ENCODE measurements around the gene PXDN. TPM values are rescaled to one million over a fixed set of nuclear protein-coding genes. Genes with fewer than 3 reads are reported as not detected.

Gene PXDN
- total RNA-seq (0.79 TPM), polyA plus RNA-seq (not detected)

- Histone ChIP-seq H3K4me3 (ENCODE audit: low read depth, low read length) (no peak within 1 kb of the TSS), H3K36me3 (ENCODE audit: control insufficient read depth, insufficient read depth, low read length) (no peaks in the 10 kb centered on the region)
- H3K27me3 Mint-ChIP-seq: peaks cover 23% of the 10 kb centered on the region
Observed at GRCh38 chr2:1744446-1745170, at the start of gene PXDN. Gene PXDN (minus strand): TSS chr2:1744515. CDS start chr2:1744455, 60 bp downstream.

GRCh38 chr2:1793868-1794445 lies 49.6 kb upstream of the PXDN start:
- peaks cover 0 to 2% (median 0%) of the 10 kb centered on the region in 7 donors for H3K9me3 Mint-ChIP-seq
- H3K36me3 ChIP-seq (ENCODE audit: control insufficient read depth, insufficient read depth, low read length): no peaks in the 10 kb centered on the region
- H3K4me3 ChIP-seq (ENCODE audit: low read depth, low read length): no peak overlapping the region
- no peak overlapping the region for H3K27ac Mint-ChIP-seq
- no peak overlapping the region for H3K4me3 Mint-ChIP-seq
- H3K36me3 Mint-ChIP-seq: no peaks in the 10 kb centered on the region
- H3K4me1 Mint-ChIP-seq: no peaks in the 10 kb centered on the region
- no peak overlapping the region for H3K27ac ChIP-seq (ENCODE audit: insufficient read depth, low read length, poor library complexity, severe bottlenecking)
- DNase-seq: no peak
- ATAC-seq (ENCODE audit: low read depth in 2 of 2): no peak
- H3K9me3 ChIP-seq (ENCODE audit: control insufficient read depth in 2 of 2, low read length in 2 of 2): no peaks in the 10 kb centered on the region
- no peaks in the 10 kb centered on the region for H3K27me3 Mint-ChIP-seq
- H3K27me3 ChIP-seq (ENCODE audit: control insufficient read depth, insufficient read depth, low read length): no peaks in the 10 kb centered on the region
- H3K4me1 ChIP-seq (ENCODE audit: control insufficient read depth, insufficient read depth, low read length, poor library complexity, severe bottlenecking): no peaks in the 10 kb centered on the region

More at GRCh38 chr2:1744446-1745170, at the start of gene PXDN:
- Histone ChIP-seq H3K27me3 (ENCODE audit: control insufficient read depth, insufficient read depth, low read length) (no peaks in the 10 kb centered on the region), H3K9me3 (ENCODE audit: control insufficient read depth in 2 of 2, low read length in 2 of 2) (no peaks in the 10 kb centered on the region), H3K4me1 (ENCODE audit: control insufficient read depth, insufficient read depth, low read length, poor library complexity, severe bottlenecking) (no peaks in the 10 kb centered on the region), H3K27ac (ENCODE audit: insufficient read depth, low read length, poor library complexity, severe bottlenecking) (no peak within 1 kb of the TSS)
- no peak for ATAC-seq (ENCODE audit: low read depth in 2 of 2)
- H3K9me3 Mint-ChIP-seq: peaks cover 0 to 2% (median 0%) of the 10 kb centered on the region in 7 donors
- H3K4me3 Mint-ChIP-seq: peak within 1 kb of the TSS in 1 of 4 donors; percentile 38
- H3K36me3 Mint-ChIP-seq: no peaks in the 10 kb centered on the region
- no peak within 1 kb of the TSS for H3K27ac Mint-ChIP-seq
- H3K4me1 Mint-ChIP-seq: peaks cover 0 to 11% (median 0%) of the 10 kb centered on the region in 4 donors
- no peak for DNase-seq

GRCh38 chr2:1793001-1793867 lies 48.9 kb upstream of the PXDN start:
- Histone ChIP-seq H3K4me3 (ENCODE audit: low read depth, low read length) (no peak overlapping the region), H3K27me3 (ENCODE audit: control insufficient read depth, insufficient read depth, low read length) (no peaks in the 10 kb centered on the region), H3K36me3 (ENCODE audit: control insufficient read depth, insufficient read depth, low read length) (no peaks in the 10 kb centered on the region), H3K9me3 (ENCODE audit: control insufficient read depth in 2 of 2, low read length in 2 of 2) (no peaks in the 10 kb centered on the region), H3K27ac (ENCODE audit: insufficient read depth, low read length, poor library complexity, severe bottlenecking) (no peak overlapping the region), H3K4me1 (ENCODE audit: control insufficient read depth, insufficient read depth, low read length, poor library complexity, severe bottlenecking) (no peaks in the 10 kb centered on the region)
- no peak for ATAC-seq (ENCODE audit: low read depth in 2 of 2)
- Mint-ChIP-seq H3K4me3 (no peak overlapping the region), H3K4me1 (no peaks in the 10 kb centered on the region), H3K36me3 (no peaks in the 10 kb centered on the region), H3K27me3 (no peaks in the 10 kb centered on the region), H3K9me3 (peaks cover 0 to 2% (median 0%) of the 10 kb centered on the region in 7 donors), H3K27ac (no peak overlapping the region)
- DNase-seq: no peak

GRCh38 chr2:1791685-1792435 lies 47.5 kb upstream of the PXDN start:
- H3K4me3 ChIP-seq (ENCODE audit: low read depth, low read length): no peak overlapping the region
- no peaks in the 10 kb centered on the region for H3K36me3 Mint-ChIP-seq
- H3K27me3 Mint-ChIP-seq: no peaks in the 10 kb centered on the region
- H3K27ac Mint-ChIP-seq: no peak overlapping the region
- H3K4me1 ChIP-seq (ENCODE audit: control insufficient read depth, insufficient read depth, low read length, poor library complexity, severe bottlenecking): no peaks in the 10 kb centered on the region
- peaks cover 0 to 2% (median 0%) of the 10 kb centered on the region in 7 donors for H3K9me3 Mint-ChIP-seq
- H3K4me3 Mint-ChIP-seq: no peak overlapping the region
- H3K27me3 ChIP-seq (ENCODE audit: control insufficient read depth, insufficient read depth, low read length): no peaks in the 10 kb centered on the region
- H3K36me3 ChIP-seq (ENCODE audit: control insufficient read depth, insufficient read depth, low read length): no peaks in the 10 kb centered on the region
- H3K27ac ChIP-seq (ENCODE audit: insufficient read depth, low read length, poor library complexity, severe bottlenecking): no peak overlapping the region
- no peak for ATAC-seq (ENCODE audit: low read depth in 2 of 2)
- H3K9me3 ChIP-seq (ENCODE audit: control insufficient read depth in 2 of 2, low read length in 2 of 2): no peaks in the 10 kb centered on the region
- H3K4me1 Mint-ChIP-seq: no peaks in the 10 kb centered on the region
- no peak for DNase-seq

- ATAC-seq (ENCODE audit: low read depth in 2 of 2): no peak
- no peak overlapping the region for H3K27ac Mint-ChIP-seq
Observed at GRCh38 chr2:1791006-1791605, 46.8 kb upstream of the PXDN start.

GRCh38 chr2:1790473-1790872 lies 46.2 kb upstream of the PXDN start:
- ATAC-seq (ENCODE audit: low read depth in 2 of 2) (no peak), DNase-seq (no peak)
- peaks cover 6% of the 10 kb centered on the region for H3K27me3 Mint-ChIP-seq
- peaks cover 0 to 2% (median 0%) of the 10 kb centered on the region in 7 donors for H3K9me3 Mint-ChIP-seq
- no peaks in the 10 kb centered on the region for H3K36me3 Mint-ChIP-seq
- no peaks in the 10 kb centered on the region for H3K4me1 ChIP-seq (ENCODE audit: control insufficient read depth, insufficient read depth, low read length, poor library complexity, severe bottlenecking)
- H3K27ac Mint-ChIP-seq: no peak overlapping the region
- H3K36me3 ChIP-seq (ENCODE audit: control insufficient read depth, insufficient read depth, low read length): no peaks in the 10 kb centered on the region
- no peak overlapping the region for H3K4me3 Mint-ChIP-seq
- no peak overlapping the region for H3K27ac ChIP-seq (ENCODE audit: insufficient read depth, low read length, poor library complexity, severe bottlenecking)
- no peak overlapping the region for H3K4me3 ChIP-seq (ENCODE audit: low read depth, low read length)
- H3K4me1 Mint-ChIP-seq: no peaks in the 10 kb centered on the region
- no peaks in the 10 kb centered on the region for H3K9me3 ChIP-seq (ENCODE audit: control insufficient read depth in 2 of 2, low read length in 2 of 2)
- H3K27me3 ChIP-seq (ENCODE audit: control insufficient read depth, insufficient read depth, low read length): no peaks in the 10 kb centered on the region

More at GRCh38 chr2:1791006-1791605, 46.8 kb upstream of the PXDN start:
- Histone ChIP-seq H3K27me3 (ENCODE audit: control insufficient read depth, insufficient read depth, low read length) (no peaks in the 10 kb centered on the region), H3K9me3 (ENCODE audit: control insufficient read depth in 2 of 2, low read length in 2 of 2) (no peaks in the 10 kb centered on the region), H3K4me1 (ENCODE audit: control insufficient read depth, insufficient read depth, low read length, poor library complexity, severe bottlenecking) (no peaks in the 10 kb centered on the region), H3K36me3 (ENCODE audit: control insufficient read depth, insufficient read depth, low read length) (no peaks in the 10 kb centered on the region), H3K4me3 (ENCODE audit: low read depth, low read length) (no peak overlapping the region), H3K27ac (ENCODE audit: insufficient read depth, low read length, poor library complexity, severe bottlenecking) (no peak overlapping the region)
- no peaks in the 10 kb centered on the region for H3K4me1 Mint-ChIP-seq
- H3K4me3 Mint-ChIP-seq: no peak overlapping the region
- H3K36me3 Mint-ChIP-seq: no peaks in the 10 kb centered on the region
- peaks cover 0 to 2% (median 0%) of the 10 kb centered on the region in 7 donors for H3K9me3 Mint-ChIP-seq
- H3K27me3 Mint-ChIP-seq: peaks cover 5% of the 10 kb centered on the region
- no peak for DNase-seq

GRCh38 chr2:1789610-1790009 lies 45.3 kb upstream of the PXDN start:
- Histone ChIP-seq H3K36me3 (ENCODE audit: control insufficient read depth, insufficient read depth, low read length) (no peaks in the 10 kb centered on the region), H3K9me3 (ENCODE audit: control insufficient read depth in 2 of 2, low read length in 2 of 2) (no peaks in the 10 kb centered on the region), H3K4me3 (ENCODE audit: low read depth, low read length) (no peak overlapping the region), H3K4me1 (ENCODE audit: control insufficient read depth, insufficient read depth, low read length, poor library complexity, severe bottlenecking) (no peaks in the 10 kb centered on the region), H3K27me3 (ENCODE audit: control insufficient read depth, insufficient read depth, low read length) (no peaks in the 10 kb centered on the region), H3K27ac (ENCODE audit: insufficient read depth, low read length, poor library complexity, severe bottlenecking) (no peak overlapping the region)
- DNase-seq: no peak
- ATAC-seq (ENCODE audit: low read depth in 2 of 2): no peak
- Mint-ChIP-seq H3K27ac (no peak overlapping the region), H3K4me1 (no peaks in the 10 kb centered on the region), H3K4me3 (no peak overlapping the region), H3K9me3 (peaks cover 0 to 2% (median 0%) of the 10 kb centered on the region in 7 donors), H3K36me3 (no peaks in the 10 kb centered on the region), H3K27me3 (peaks cover 11% of the 10 kb centered on the region)
